Esophagus muscularis mucosa (tissue), 4 donors: ENCODE data around the gene TMEM120A. TPM values are rescaled to one million over a fixed set of nuclear protein-coding genes. Genes with fewer than 3 reads are reported as not detected.
A peak's percentile ranks its signal among the peaks of the same experiment; 100 is the strongest.

Experiments used
- DNase-seq: peaks from one replicate; pipeline ENCODE4 v3.0.0-alpha.2; 2017; ENCODE audit errors: extremely low spot score
- H3K27ac ChIP-seq, 4 donors: fragments of 200-600 bp; sonication (generic); replicated peaks in 1 of 4; 1 replicate in 3 of 4; 2 replicates in 1 of 4; pipeline ENCODE4 v1.5.1; 2016 to 2019; ENCODE audit warnings: mild to moderate bottlenecking in 1 of 4
- H3K27me3 ChIP-seq, 4 donors: fragments of 200-600 bp; sonication (generic); one replicate each; pipeline versions ENCODE4 v1.5.1 to v1.6.0; 2016 to 2019
- H3K36me3 ChIP-seq, 4 donors: fragments of 200-600 bp; sonication (generic); one replicate each; pipeline ENCODE4 v1.5.1; 2016 to 2019
- H3K4me1 ChIP-seq, 4 donors: fragments of 200-600 bp; sonication (generic); one replicate each; pipeline ENCODE4 v1.5.1; 2016 to 2019
- H3K4me3 ChIP-seq, 4 donors: fragments of 200-600 bp; sonication (generic); 1 replicate in 2 of 4; 2 replicates in 2 of 4; pipeline ENCODE4 v1.5.1; 2016 to 2019; ENCODE audit warnings: mild to moderate bottlenecking in 4 of 4, moderate library complexity in 1 of 4
- H3K9me3 ChIP-seq, 4 donors: fragments of 200-600 bp; sonication (generic); 1 replicate in 3 of 4; 2 replicates in 1 of 4; pipeline ENCODE4 v1.5.1; 2016 to 2019
- EP300 ChIP-seq: sonication (generic); formaldehyde crosslinking; IDR thresholded peaks from one replicate; pipeline ENCODE4 v1.6.1; 2017; ENCODE audit warnings: antibody characterized with exemption
- POLR2A ChIP-seq: fragments of 450-650 bp; IDR thresholded peaks from one replicate; pipeline ENCODE4 v1.6.1; 2017; ENCODE audit warnings: antibody characterized with exemption, moderate library complexity, mild to moderate bottlenecking, low read depth
- POLR2AphosphoS5 ChIP-seq, 2 donors: sonication (generic); formaldehyde crosslinking; IDR thresholded peaks; one replicate each; pipeline ENCODE4 v1.6.1; 2017; ENCODE audit warnings: antibody characterized with exemption in 2 of 2
- WGBS: methylation state at CpG from one replicate; pipeline ENCODE4 v1.1.5; 2018; 5-methylcytosine and 5-hydroxymethylcytosine counted together
- intact Hi-C: fragments of 100-400 bp; cut with DNase I; formaldehyde crosslinking; loops from one replicate; pipeline ENCODE4 v1.15.1; 2023
- total RNA-seq, 4 donors: library from RNA; depleted of rRNA; stranded (reverse); fragments of >200 nt; gene quantifications; one replicate each; pipeline versions ENCODE4 v1.1.0 to v1.2.1, GENCODE V29; 2016
- TF ChIP-seq, protein P1 (sequence below), 3 experiments: fragments of 200-600 bp in 2 of 3; fragments of 450-650 bp in 1 of 3; sonication (generic) in 2 of 3; IDR thresholded peaks; one replicate each; pipeline ENCODE4 v1.5.1; 2017 to 2019; ENCODE audit warnings: antibody characterized with exemption in 3 of 3, mild to moderate bottlenecking in 2 of 3, moderate library complexity in 1 of 3

The TMEM120A gene
- total RNA-seq, 4 donors from 2014 or later, result 23.2 to 37.8 (median 31.2) TPM

DNA sequence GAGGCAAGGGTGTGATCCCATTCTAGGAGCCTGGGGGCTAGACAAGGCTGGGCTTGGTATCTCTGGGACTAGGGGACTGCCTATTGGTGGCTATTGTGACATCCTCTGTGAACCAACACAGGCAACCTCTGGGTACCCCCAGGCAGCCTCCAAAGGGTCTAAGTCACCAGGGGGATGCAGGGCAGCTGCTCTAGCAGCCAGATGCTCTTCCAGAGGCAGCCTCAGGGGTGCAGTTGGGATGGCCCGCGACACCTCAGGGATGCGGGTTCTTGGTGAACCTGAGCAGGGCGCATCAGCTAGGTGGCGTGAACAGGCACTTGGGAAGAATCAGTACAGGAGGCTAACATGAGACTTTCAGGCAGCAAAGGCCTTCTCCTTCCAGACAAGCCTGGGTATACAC lies 1.6 kb upstream of the TMEM120A start:
- peaks cover 0 to 28% (median 16%) of the 10 kb centered on the region in 4 donors for H3K36me3 ChIP-seq
- intact Hi-C loops, result loop anchor here (5.0 kb wide), 1 partner anchor 84 kb away; no protein-coding TSS in a partner anchor
- no peak overlapping the region for H3K4me3 ChIP-seq
- no peaks in the 10 kb centered on the region for H3K9me3 ChIP-seq
- H3K27ac ChIP-seq, result no peak overlapping the region
- TF ChIP-seq EP300 (no peak), POLR2AphosphoS5 (IDR thresholded peaks at IDR 0.05) (no peak), POLR2A (no peak)
- TF ChIP-seq, protein P1, sequence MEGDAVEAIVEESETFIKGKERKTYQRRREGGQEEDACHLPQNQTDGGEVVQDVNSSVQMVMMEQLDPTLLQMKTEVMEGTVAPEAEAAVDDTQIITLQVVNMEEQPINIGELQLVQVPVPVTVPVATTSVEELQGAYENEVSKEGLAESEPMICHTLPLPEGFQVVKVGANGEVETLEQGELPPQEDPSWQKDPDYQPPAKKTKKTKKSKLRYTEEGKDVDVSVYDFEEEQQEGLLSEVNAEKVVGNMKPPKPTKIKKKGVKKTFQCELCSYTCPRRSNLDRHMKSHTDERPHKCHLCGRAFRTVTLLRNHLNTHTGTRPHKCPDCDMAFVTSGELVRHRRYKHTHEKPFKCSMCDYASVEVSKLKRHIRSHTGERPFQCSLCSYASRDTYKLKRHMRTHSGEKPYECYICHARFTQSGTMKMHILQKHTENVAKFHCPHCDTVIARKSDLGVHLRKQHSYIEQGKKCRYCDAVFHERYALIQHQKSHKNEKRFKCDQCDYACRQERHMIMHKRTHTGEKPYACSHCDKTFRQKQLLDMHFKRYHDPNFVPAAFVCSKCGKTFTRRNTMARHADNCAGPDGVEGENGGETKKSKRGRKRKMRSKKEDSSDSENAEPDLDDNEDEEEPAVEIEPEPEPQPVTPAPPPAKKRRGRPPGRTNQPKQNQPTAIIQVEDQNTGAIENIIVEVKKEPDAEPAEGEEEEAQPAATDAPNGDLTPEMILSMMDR (IDR thresholded peaks at IDR 0.05), result no peak
- 90% methylated on average over 5 of the region's 5 CpGs for WGBS
- no peaks in the 10 kb centered on the region for H3K27me3 ChIP-seq
- H3K4me1 ChIP-seq, result peaks cover 22 to 36% (median 32%) of the 10 kb centered on the region in 4 donors
- DNase-seq, result no peak

DNA sequence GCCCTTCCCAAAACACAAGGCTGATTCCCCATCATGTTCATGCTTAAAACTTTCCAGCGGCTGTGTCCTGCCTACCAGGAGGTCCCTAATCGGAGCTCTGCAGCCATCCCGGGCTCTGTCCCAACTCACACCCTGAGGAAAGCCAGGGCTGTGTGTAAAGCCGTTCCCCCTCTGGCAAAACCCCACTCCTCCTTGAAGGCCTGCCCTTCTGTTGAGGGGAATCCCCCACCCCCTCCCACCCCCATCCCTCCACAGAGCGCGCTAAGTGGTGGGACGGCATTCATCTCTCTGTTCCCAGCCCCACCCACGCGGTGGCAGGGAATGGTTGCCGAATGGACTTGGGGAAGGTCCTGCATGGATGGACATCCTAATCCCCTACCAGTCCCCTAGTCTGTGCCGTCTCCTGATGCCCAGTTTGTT lies 667 bp upstream of the TMEM120A start:
- Histone ChIP-seq H3K27ac (peak overlapping the region; percentile 86 to 95 (median 92)), H3K9me3 (no peaks in the 10 kb centered on the region), H3K36me3 (peaks cover 0 to 23% (median 9%) of the 10 kb centered on the region in 4 donors), H3K4me3 (peak overlapping the region; percentile 72 to 88 (median 78)), H3K4me1 (peaks cover 28 to 43% (median 38%) of the 10 kb centered on the region in 4 donors), H3K27me3 (no peaks in the 10 kb centered on the region)
- no peak for TF ChIP-seq POLR2A
- TF ChIP-seq EP300, result no peak
- TF ChIP-seq, protein P1 (IDR thresholded peaks at IDR 0.05), result no peak
- no peak for TF ChIP-seq POLR2AphosphoS5 (IDR thresholded peaks at IDR 0.05)
- intact Hi-C loops, result loop anchor here (5.0 kb wide), 1 partner anchor 83 kb away; no protein-coding TSS in a partner anchor
- no peak for DNase-seq
- 27% methylated on average over 7 of the region's 11 CpGs for WGBS

DNA sequence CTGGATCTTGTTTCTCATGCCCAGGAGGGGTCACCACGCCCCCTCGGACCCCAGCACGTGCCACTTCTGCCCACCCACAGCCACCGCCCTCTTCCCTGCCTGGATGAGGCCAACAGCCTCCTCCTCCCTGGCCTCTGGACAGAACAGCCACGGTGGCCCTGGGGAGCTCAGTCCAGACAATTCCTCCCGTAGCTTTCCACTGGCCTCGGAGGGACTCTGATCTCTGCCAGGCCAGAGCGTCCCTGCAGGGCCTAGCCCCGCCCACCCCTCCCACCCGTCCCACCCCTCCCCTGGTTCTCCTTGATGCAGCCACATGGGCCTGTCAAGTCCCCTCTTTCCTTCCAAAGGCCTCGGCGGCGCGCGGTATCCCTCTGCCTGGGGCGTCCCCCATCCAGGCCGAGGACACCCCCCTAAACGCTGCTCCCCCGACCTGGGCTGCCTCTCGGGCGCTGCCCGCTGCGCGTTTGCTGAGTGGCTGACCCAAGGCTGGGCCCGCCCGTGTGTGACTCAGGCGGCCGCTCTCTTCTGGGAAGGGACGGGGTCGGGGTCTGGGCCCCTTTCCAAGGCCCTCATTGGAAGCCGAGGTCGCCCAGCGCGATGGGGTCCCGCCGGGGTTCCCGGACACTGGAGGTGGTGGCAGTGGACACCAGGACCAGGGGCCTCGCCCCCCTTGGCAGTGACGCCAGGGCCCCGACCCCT lies 557 bp downstream of the TMEM120A start:
- Histone ChIP-seq H3K27me3 (no peaks in the 10 kb centered on the region), H3K36me3 (peaks cover 0 to 19% (median 8%) of the 10 kb centered on the region in 4 donors), H3K4me1 (peaks cover 35 to 54% (median 49%) of the 10 kb centered on the region in 4 donors), H3K27ac (peak overlapping the region; percentile 86 to 95 (median 92)), H3K4me3 (peak overlapping the region; percentile 72 to 88 (median 78)), H3K9me3 (no peaks in the 10 kb centered on the region)
- WGBS, result 4% methylated on average over 16 of the region's 40 CpGs
- no peak for DNase-seq
- TF ChIP-seq, protein P1 (IDR thresholded peaks at IDR 0.05), result no peak
- peak in 1 of 2 donors; percentile 36 for TF ChIP-seq POLR2AphosphoS5 (IDR thresholded peaks at IDR 0.05)
- intact Hi-C loops, result no loop called here

DNA sequence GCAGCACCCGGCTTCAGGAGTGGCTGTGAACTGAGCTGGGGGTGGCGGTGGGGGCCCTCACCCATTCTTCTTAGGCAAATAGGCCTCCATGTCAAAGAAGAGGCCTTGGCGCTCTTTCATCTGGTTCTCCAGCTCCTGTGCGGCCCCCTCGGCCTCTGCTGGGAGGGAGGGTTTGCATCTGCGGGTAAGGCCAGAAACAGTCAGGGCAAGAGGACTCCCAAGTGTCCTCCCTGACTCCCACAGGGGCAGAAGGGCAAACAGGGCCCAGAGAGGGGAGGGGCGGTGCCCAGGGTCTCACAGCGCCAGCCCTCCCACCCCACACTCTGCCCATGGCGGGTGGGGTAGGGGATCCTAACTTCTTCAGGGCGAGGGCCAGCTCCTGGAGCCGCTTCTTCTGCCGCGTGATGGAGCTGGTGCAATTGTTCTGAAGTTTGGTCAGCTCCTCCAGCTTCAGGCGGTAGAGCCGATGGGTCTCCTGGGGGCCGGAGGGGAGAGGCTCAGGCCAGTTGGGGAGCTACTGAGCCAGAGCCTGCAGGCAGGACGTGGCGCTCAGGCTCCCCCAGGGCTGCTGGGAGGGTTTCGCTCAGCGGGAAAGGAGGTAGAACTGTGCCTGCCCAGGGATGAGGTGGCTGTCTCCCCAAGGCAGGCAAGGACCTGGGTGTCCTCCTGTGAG lies 2.2 kb downstream of the TMEM120A start:
- Histone ChIP-seq H3K36me3 (peaks cover 0 to 30% (median 19%) of the 10 kb centered on the region in 4 donors), H3K9me3 (no peaks in the 10 kb centered on the region), H3K4me3 (no peak overlapping the region), H3K27ac (peak overlapping the region; percentile 86 to 95 (median 92)), H3K4me1 (peaks cover 35 to 57% (median 50%) of the 10 kb centered on the region in 4 donors), H3K27me3 (no peaks in the 10 kb centered on the region)
- WGBS, result 89% methylated on average over 14 of the region's 20 CpGs
- intact Hi-C loops, result no loop called here
- TF ChIP-seq POLR2A, result no peak
- TF ChIP-seq, protein P1 (IDR thresholded peaks at IDR 0.05), result no peak
- DNase-seq, result no peak
